SK-N-MC (cell line): Measurements from ENCODE around the gene C9.

Experiments
- EZH2 ChIP-seq: fragments of 200-600 bp; sonication (generic); IDR thresholded peaks from one replicate; pipeline ENCODE4 v1.6.1; 2017; ENCODE audit warnings: antibody characterized with exemption
- POLR2AphosphoS5 ChIP-seq: IDR thresholded peaks from 2 replicates; pipeline ENCODE4 v1.6.1; 2012; ENCODE audit warnings: mild to moderate bottlenecking, low read depth, low read length, borderline replicate concordance

- no peak for TF ChIP-seq POLR2AphosphoS5
- no peak for TF ChIP-seq EZH2
These were observed 13.3 kb upstream of the C9 start for GRCh38 chr5:39377613-39378012.
